D721Med (cell line): ENCODE results near the gene RASIP1.

Source experiments
- DNase-seq: peaks from one replicate; pipeline ENCODE4 v3.0.0; 2011; ENCODE audit warnings: low spot score; ENCODE audit not compliant: insufficient read length
- FAIRE-seq: peaks from 2 replicates; lab custom pipeline; 2011; peaks lifted over from hg19 to GRCh38; lab: Jason Lieb, UNC
- CTCF ChIP-seq: IDR thresholded peaks from 2 replicates; pipeline ENCODE4 v1.5.1; 2012; ENCODE audit warnings: mild to moderate bottlenecking, control low read depth; ENCODE audit not compliant: insufficient read depth; ENCODE audit errors: missing control alignments

RASIP1 gene

GRCh38 chr19:48737360-48737998, 2.9 kb downstream of the RASIP1 start:
- FAIRE-seq (no peak), DNase-seq (no peak)
- no peak for TF ChIP-seq CTCF

GRCh38 chr19:48735031-48735615, 5.3 kb downstream of the RASIP1 start:
- TF ChIP-seq CTCF = no peak
- DNase-seq = peak; percentile 97
- no peak for FAIRE-seq

GRCh38 chr19:48734625-48735024, 5.8 kb downstream of the RASIP1 start:
- DNase-seq = no peak
- FAIRE-seq = no peak
- no peak for TF ChIP-seq CTCF

GRCh38 chr19:48731452-48731851, 9.0 kb downstream of the RASIP1 start:
- DNase-seq = no peak
- no peak for TF ChIP-seq CTCF
- no peak for FAIRE-seq

- FAIRE-seq (no peak), DNase-seq (no peak)
- no peak for TF ChIP-seq CTCF
Measured at GRCh38 chr19:48728911-48729664, 11.3 kb downstream of the RASIP1 start.

GRCh38 chr19:48726556-48726955, 13.9 kb downstream of the RASIP1 start:
- no peak for DNase-seq
- no peak for TF ChIP-seq CTCF
- no peak for FAIRE-seq
